ENCODE results near the gene SMIM28.
"Not testable (repeated sequence)": the region's sequence is repeated elsewhere in the genome, so short reads cannot be mapped to it uniquely, and the experiment has no call there.

SMIM28 gene

GRCh38 chr6:138421608-138422007 is 43.9 kb downstream of the SMIM28 start:
- DNase-seq = no peak

GRCh38 chr6:138422861-138423260 is 45.2 kb downstream of the SMIM28 start:
- in situ Hi-C loops (cut with HindIII; ENCODE audit: low pct_ligation_motif_present, low pct_unique_long_range_greater_than_20kb, low sequenced_read_pairs) = no loop called here
- no peak for DNase-seq

More at GRCh38 chr6:138421608-138422007, 43.9 kb downstream of the SMIM28 start:
- in situ Hi-C loops (cut with HindIII; ENCODE audit: low pct_ligation_motif_present, low pct_unique_long_range_greater_than_20kb, low sequenced_read_pairs) = no loop called here

- in situ Hi-C loops (cut with HindIII; ENCODE audit: low pct_ligation_motif_present, low pct_unique_long_range_greater_than_20kb, low sequenced_read_pairs) = no loop called here
- DNase-seq = no peak
Measured at GRCh38 chr6:138424004-138424904, 46.5 kb downstream of the SMIM28 start.

GRCh38 chr6:138425256-138425655 is 47.6 kb downstream of the SMIM28 start:
- not testable (repeated sequence) for DNase-seq

GRCh38 chr6:138426500-138427123 is 48.9 kb downstream of the SMIM28 start:
- no peak for DNase-seq
- in situ Hi-C loops (cut with HindIII; ENCODE audit: low pct_ligation_motif_present, low pct_unique_long_range_greater_than_20kb, low sequenced_read_pairs) = no loop called here

More at GRCh38 chr6:138425256-138425655, 47.6 kb downstream of the SMIM28 start:
- in situ Hi-C loops (cut with HindIII; ENCODE audit: low pct_ligation_motif_present, low pct_unique_long_range_greater_than_20kb, low sequenced_read_pairs) = not testable (repeated sequence)

- in situ Hi-C loops (cut with HindIII; ENCODE audit: low pct_ligation_motif_present, low pct_unique_long_range_greater_than_20kb, low sequenced_read_pairs) = no loop called here
- no peak for DNase-seq
Measured at GRCh38 chr6:138427701-138428100, 50.0 kb downstream of the SMIM28 start.

- in situ Hi-C loops (cut with HindIII; ENCODE audit: low pct_ligation_motif_present, low pct_unique_long_range_greater_than_20kb, low sequenced_read_pairs) = no loop called here
- peak; percentile 52 for DNase-seq
Measured at GRCh38 chr6:138428944-138429598, 51.4 kb downstream of the SMIM28 start.

GRCh38 chr6:138429761-138430160 is 52.1 kb downstream of the SMIM28 start:
- no peak for DNase-seq
- in situ Hi-C loops (cut with HindIII; ENCODE audit: low pct_ligation_motif_present, low pct_unique_long_range_greater_than_20kb, low sequenced_read_pairs) = no loop called here

GRCh38 chr6:138430361-138431145 is 52.8 kb downstream of the SMIM28 start:
- in situ Hi-C loops (cut with HindIII; ENCODE audit: low pct_ligation_motif_present, low pct_unique_long_range_greater_than_20kb, low sequenced_read_pairs) = no loop called here
- no peak for DNase-seq

- DNase-seq = no peak
- in situ Hi-C loops (cut with HindIII; ENCODE audit: low pct_ligation_motif_present, low pct_unique_long_range_greater_than_20kb, low sequenced_read_pairs) = no loop called here
Measured at GRCh38 chr6:138431256-138432062, 53.8 kb downstream of the SMIM28 start.

- DNase-seq = no peak
- in situ Hi-C loops (cut with HindIII; ENCODE audit: low pct_ligation_motif_present, low pct_unique_long_range_greater_than_20kb, low sequenced_read_pairs) = no loop called here
Measured at GRCh38 chr6:138432063-138432356, 54.3 kb downstream of the SMIM28 start.
